Liver (tissue), 9 donors: ENCODE measurements around the gene SYNGR4. TPM values are rescaled to one million over a fixed set of nuclear protein-coding genes. Genes with fewer than 3 reads are reported as not detected.
A peak's percentile ranks its signal among the peaks of the same experiment; 100 is the strongest.

Experiments
- DNase-seq: peaks from one replicate; pipeline ENCODE4 v3.0.0-alpha.2; 2017; ENCODE audit warnings: low spot score
- H3K27ac ChIP-seq, 2 donors: one replicate each; pipeline ENCODE4 v1.7.0; 2013; ENCODE audit warnings: inconsistent platforms in 2 of 2, low read length in 2 of 2, control low read depth in 1 of 2, low read depth in 1 of 2, mild to moderate bottlenecking in 1 of 2
- H3K27me3 ChIP-seq, 4 donors: one replicate each; pipeline versions ENCODE4 v1.6.1 to v1.7.0; 2013; ENCODE audit warnings: low read length in 3 of 4, inconsistent platforms in 1 of 4, mild to moderate bottlenecking in 1 of 4, moderate library complexity in 1 of 4; ENCODE audit not compliant: control insufficient read depth in 4 of 4, insufficient read depth in 4 of 4
- H3K36me3 ChIP-seq, 4 donors: one replicate each; pipeline versions ENCODE4 v1.6.1 to v1.7.0; 2013; ENCODE audit warnings: low read length in 3 of 4, mild to moderate bottlenecking in 3 of 4, low read depth in 1 of 4, moderate library complexity in 1 of 4; ENCODE audit not compliant: control insufficient read depth in 4 of 4, insufficient read depth in 3 of 4
- H3K4me1 ChIP-seq, 4 donors: one replicate each; pipeline versions ENCODE4 v1.6.1 to v1.7.0; 2013; ENCODE audit warnings: low read length in 3 of 4, mild to moderate bottlenecking in 3 of 4, moderate library complexity in 1 of 4; ENCODE audit not compliant: control insufficient read depth in 4 of 4, insufficient read depth in 4 of 4
- H3K4me3 ChIP-seq, 3 donors: one replicate each; pipeline versions ENCODE4 v1.6.1 to v1.7.0; 2013; ENCODE audit warnings: low read length in 3 of 3, control low read depth in 1 of 3, low read depth in 1 of 3, mild to moderate bottlenecking in 1 of 3
- H3K9ac ChIP-seq, 2 donors: one replicate each; pipeline ENCODE4 v1.7.0; 2013; ENCODE audit warnings: low read length in 2 of 2, mild to moderate bottlenecking in 2 of 2, moderate library complexity in 2 of 2, control low read depth in 1 of 2, low read depth in 1 of 2
- H3K9me3 ChIP-seq, 4 donors: one replicate each; pipeline versions ENCODE4 v1.6.1 to v1.7.0; 2013; ENCODE audit warnings: low read length in 3 of 4; ENCODE audit not compliant: control insufficient read depth in 4 of 4
- FOXA1 ChIP-seq: IDR thresholded peaks from 2 replicates; pipeline ENCODE4 v1.6.1; 2016; ENCODE audit warnings: antibody characterized with exemption
- FOXA2 ChIP-seq: IDR thresholded peaks from 2 replicates; pipeline ENCODE4 v1.6.1; 2016; ENCODE audit warnings: antibody characterized with exemption
- JUND ChIP-seq, 2 donors: IDR thresholded peaks; 2 replicates each; pipeline ENCODE4 v1.6.1; 2016; ENCODE audit warnings: antibody characterized with exemption in 2 of 2
- REST ChIP-seq: IDR thresholded peaks from 2 replicates; pipeline ENCODE4 v1.6.1; 2016; ENCODE audit warnings: antibody characterized with exemption, mild to moderate bottlenecking
- RXRA ChIP-seq, 2 donors: IDR thresholded peaks; 2 replicates each; pipeline ENCODE4 v1.6.1; 2017 to 2018; ENCODE audit warnings: antibody characterized with exemption in 2 of 2, mild to moderate bottlenecking in 1 of 2
- SP1 ChIP-seq: IDR thresholded peaks from 2 replicates; pipeline ENCODE4 v1.6.1; 2018; ENCODE audit warnings: antibody characterized with exemption, mild to moderate bottlenecking
- TAF1 ChIP-seq: conservative IDR thresholded peaks from 2 replicates; pipeline ENCODE4 v1.6.1; 2016; ENCODE audit warnings: antibody characterized with exemption, mild to moderate bottlenecking
- ZBTB33 ChIP-seq: IDR thresholded peaks from 2 replicates; pipeline ENCODE4 v1.6.1; 2016; ENCODE audit warnings: antibody characterized with exemption
- WGBS: extraction: QIAGEN DNeasy Blood & Tissue Kit; methylation state at CpG from one replicate; pipeline ENCODE4 v1.1.7; 2013; 5-methylcytosine and 5-hydroxymethylcytosine counted together
- polyA plus RNA-seq, 2 donors: library from polyadenylated mRNA; stranded (reverse) in 1 of 2; unstranded in 1 of 2; fragments of 200-250 nt in 1 of 2; fragments of >200 nt in 1 of 2; fragmentation: Nextera tagmentation in 1 of 2; extraction: Ambion mirVana in 1 of 2; gene quantifications; one replicate each; pipeline versions ENCODE4 v1.2.1 to v1.2.3, GENCODE V29; 2013 to 2015
- total RNA-seq, 2 donors: library from RNA; depleted of rRNA; stranded (reverse); fragments of >200 nt; gene quantifications; one replicate each; pipeline ENCODE4 v1.2.3, GENCODE V29; 2014
- TF ChIP-seq, protein P1 (sequence below): fragments of 150-350 bp; IDR thresholded peaks from 2 replicates; pipeline ENCODE4 v1.5.1; 2017; ENCODE audit warnings: improper control_type of control experiment, low read depth, low read length; ENCODE audit not compliant: missing input control
- TF ChIP-seq, protein P2 (sequence below): IDR thresholded peaks from 2 replicates; pipeline ENCODE4 v1.6.1; 2016; ENCODE audit warnings: antibody characterized with exemption
- TF ChIP-seq, protein P3 (sequence below): IDR thresholded peaks from 2 replicates; pipeline ENCODE4 v1.6.1; 2016; ENCODE audit warnings: antibody characterized with exemption
- donor health status: healthy.
- donor health status: healthy.
- donor health status: healthy.
- donor health status: healthy.
- donor health status: healthy.

The SYNGR4 gene
- total and polyA plus RNA-seq, 4 donors, result 0.09 TPM; not detected in 3

DNA sequence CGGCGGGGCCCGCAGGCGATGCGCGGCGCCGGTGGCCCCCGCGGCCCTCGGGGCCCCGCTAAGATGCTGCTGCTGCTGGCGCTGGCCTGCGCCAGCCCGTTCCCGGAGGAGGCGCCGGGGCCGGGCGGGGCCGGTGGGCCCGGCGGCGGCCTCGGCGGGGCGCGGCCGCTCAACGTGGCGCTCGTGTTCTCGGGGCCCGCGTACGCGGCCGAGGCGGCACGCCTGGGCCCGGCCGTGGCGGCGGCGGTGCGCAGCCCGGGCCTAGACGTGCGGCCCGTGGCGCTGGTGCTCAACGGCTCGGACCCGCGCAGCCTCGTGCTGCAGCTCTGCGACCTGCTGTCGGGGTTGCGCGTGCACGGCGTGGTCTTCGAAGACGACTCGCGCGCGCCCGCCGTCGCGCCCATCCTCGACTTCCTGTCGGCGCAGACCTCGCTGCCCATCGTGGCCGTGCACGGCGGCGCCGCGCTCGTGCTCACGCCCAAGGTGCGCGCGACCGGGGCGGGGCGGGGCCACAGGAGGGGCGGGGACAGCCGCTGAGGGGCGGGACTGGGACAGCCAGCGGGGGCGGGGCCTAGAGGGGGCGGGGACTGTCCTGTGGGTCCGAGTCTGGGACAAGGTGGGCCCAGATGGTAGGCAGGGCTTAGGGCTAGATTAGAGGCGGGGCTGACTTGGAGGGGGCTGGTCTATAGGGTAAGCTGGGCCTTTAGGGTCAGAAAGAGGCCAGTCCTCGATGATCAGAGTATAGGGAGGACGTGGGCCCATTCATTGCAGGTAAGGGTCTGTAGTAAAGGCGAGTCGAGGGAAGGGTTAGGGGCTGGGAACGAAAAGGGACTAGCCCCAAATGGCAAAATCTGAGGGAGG is 34.4 kb downstream of the SYNGR4 start:
- H3K9me3 ChIP-seq, result no peaks in the 10 kb centered on the region
- peaks cover 0 to 6% (median 4%) of the 10 kb centered on the region in 4 donors for H3K4me1 ChIP-seq
- DNase-seq, result peak; percentile 87
- H3K9ac ChIP-seq, result no peak overlapping the region
- peak overlapping the region in 1 of 3 donors; percentile 36 for H3K4me3 ChIP-seq
- H3K36me3 ChIP-seq, result no peaks in the 10 kb centered on the region
- H3K27ac ChIP-seq, result no peak overlapping the region
- no peak for TF ChIP-seq TAF1
- TF ChIP-seq FOXA2, result no peak
- no peak for TF ChIP-seq REST
- TF ChIP-seq, protein P1, sequence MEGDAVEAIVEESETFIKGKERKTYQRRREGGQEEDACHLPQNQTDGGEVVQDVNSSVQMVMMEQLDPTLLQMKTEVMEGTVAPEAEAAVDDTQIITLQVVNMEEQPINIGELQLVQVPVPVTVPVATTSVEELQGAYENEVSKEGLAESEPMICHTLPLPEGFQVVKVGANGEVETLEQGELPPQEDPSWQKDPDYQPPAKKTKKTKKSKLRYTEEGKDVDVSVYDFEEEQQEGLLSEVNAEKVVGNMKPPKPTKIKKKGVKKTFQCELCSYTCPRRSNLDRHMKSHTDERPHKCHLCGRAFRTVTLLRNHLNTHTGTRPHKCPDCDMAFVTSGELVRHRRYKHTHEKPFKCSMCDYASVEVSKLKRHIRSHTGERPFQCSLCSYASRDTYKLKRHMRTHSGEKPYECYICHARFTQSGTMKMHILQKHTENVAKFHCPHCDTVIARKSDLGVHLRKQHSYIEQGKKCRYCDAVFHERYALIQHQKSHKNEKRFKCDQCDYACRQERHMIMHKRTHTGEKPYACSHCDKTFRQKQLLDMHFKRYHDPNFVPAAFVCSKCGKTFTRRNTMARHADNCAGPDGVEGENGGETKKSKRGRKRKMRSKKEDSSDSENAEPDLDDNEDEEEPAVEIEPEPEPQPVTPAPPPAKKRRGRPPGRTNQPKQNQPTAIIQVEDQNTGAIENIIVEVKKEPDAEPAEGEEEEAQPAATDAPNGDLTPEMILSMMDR, result no peak
- TF ChIP-seq, protein P2, sequence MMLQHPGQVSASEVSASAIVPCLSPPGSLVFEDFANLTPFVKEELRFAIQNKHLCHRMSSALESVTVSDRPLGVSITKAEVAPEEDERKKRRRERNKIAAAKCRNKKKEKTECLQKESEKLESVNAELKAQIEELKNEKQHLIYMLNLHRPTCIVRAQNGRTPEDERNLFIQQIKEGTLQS, result no peak
- TF ChIP-seq RXRA (IDR thresholded peaks at IDR 0.05), result no peak
- TF ChIP-seq, protein P3, sequence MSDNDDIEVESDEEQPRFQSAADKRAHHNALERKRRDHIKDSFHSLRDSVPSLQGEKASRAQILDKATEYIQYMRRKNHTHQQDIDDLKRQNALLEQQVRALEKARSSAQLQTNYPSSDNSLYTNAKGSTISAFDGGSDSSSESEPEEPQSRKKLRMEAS, result no peak
- TF ChIP-seq SP1, result no peak
- TF ChIP-seq FOXA1, result no peak
- no peak for TF ChIP-seq ZBTB33
- WGBS, result 10% methylated on average over 104 of the region's 104 CpGs
- H3K27me3 ChIP-seq, result peaks cover 0 to 17% (median 14%) of the 10 kb centered on the region in 4 donors

DNA sequence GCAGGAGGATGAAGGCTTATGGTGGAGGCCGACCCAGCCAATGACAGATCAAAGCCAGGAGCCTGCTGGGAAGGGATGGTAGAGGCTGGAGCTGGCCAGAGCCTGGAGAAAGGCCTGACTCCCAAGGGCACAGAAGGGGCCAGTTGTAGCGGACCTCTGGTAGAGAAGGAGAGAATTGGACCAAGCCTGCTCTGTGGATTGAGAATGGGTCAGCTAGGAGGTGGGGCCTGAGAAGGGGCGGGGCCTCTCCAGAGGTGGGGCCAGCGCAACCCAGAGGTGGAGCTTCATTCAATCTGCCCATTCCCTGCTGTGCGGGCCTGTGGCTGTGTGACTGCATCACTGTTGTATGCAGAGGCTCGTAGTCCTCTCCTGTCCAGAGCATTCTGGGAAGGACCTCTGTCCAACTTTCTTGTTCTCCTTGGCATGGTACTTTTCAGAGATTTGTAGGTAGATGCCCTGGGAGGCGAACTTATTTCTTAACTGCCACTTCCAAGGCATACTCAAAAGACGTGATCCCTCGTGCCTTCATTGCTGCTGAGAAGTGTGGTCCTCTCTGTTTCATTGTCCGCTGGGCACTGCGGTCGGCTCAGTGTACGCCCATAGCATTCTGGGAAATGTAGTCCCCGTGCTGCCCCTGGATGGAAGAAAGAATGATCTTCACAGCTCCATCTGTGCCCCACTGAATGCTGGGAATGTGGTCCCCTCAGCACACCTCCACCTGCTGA is 36.0 kb downstream of the SYNGR4 start:
- no peak overlapping the region for H3K4me3 ChIP-seq
- no peaks in the 10 kb centered on the region for H3K36me3 ChIP-seq
- WGBS, result 45% methylated on average over 14 of the region's 14 CpGs
- no peak for DNase-seq
- H3K27ac ChIP-seq, result no peak overlapping the region
- TF ChIP-seq, protein P2, result no peak
- TF ChIP-seq JUND (IDR thresholded peaks at IDR 0.05) (no peak), TAF1 (no peak)
- no peaks in the 10 kb centered on the region for H3K9me3 ChIP-seq
- H3K9ac ChIP-seq, result no peak overlapping the region
- H3K27me3 ChIP-seq, result peaks cover 0 to 13% (median 12%) of the 10 kb centered on the region in 4 donors
- peaks cover 0 to 5% (median 4%) of the 10 kb centered on the region in 4 donors for H3K4me1 ChIP-seq
